GM19023 (cell line): ENCODE measurements around the gene C1QTNF1.

Source experiments
- ATAC-seq: cut with Tn5 transposase; IDR thresholded peaks from one replicate; pipeline ENCODE4 v1.9.1; 2021; ENCODE audit warnings: mild to moderate bottlenecking, moderate library complexity; ENCODE audit not compliant: unreplicated experiment

Gene C1QTNF1

DNA sequence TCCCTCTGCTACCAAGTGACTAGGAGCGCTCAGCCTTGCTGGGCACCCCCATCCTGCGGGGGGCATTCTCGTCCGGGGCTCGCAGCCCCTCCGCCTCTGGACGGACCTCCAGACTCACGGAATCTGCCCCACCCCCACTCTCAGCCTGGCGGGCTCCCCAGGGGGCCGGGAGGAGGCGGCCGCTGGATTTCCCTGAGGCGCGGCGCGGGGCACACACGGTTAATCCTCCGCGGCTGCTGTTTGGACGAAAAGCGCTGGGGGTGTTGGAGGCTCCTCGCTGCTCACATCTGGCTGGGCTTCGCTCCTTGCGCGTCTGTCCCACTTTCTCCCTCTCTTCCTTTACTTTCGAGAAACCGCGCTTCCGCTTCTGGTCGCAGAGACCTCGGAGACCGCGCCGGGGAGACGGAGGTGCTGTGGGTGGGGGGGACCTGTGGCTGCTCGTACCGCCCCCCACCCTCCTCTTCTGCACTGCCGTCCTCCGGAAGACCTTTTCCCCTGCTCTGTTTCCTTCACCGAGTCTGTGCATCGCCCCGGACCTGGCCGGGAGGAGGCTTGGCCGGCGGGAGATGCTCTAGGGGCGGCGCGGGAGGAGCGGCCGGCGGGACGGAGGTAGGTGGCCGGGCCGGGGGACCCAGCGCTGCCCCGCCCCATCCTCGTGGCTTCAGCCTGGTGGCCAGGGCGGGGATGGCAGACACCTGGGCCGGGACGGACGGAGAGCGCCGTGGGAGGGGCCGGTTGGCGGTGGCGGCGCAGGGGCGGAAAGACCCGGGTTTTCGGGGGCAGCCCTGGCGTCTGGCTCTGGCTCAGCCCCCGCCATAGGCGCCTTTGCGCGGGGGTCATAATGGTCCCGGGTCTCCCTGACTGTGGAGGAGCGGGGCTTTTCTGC is at the start of gene C1QTNF1:
Gene C1QTNF1, plus strand, starts transcription at position 284 of the 886 bp plus-strand sequence. CDS start 19,800 bp downstream, outside the sequence.
- ATAC-seq = no peak

DNA sequence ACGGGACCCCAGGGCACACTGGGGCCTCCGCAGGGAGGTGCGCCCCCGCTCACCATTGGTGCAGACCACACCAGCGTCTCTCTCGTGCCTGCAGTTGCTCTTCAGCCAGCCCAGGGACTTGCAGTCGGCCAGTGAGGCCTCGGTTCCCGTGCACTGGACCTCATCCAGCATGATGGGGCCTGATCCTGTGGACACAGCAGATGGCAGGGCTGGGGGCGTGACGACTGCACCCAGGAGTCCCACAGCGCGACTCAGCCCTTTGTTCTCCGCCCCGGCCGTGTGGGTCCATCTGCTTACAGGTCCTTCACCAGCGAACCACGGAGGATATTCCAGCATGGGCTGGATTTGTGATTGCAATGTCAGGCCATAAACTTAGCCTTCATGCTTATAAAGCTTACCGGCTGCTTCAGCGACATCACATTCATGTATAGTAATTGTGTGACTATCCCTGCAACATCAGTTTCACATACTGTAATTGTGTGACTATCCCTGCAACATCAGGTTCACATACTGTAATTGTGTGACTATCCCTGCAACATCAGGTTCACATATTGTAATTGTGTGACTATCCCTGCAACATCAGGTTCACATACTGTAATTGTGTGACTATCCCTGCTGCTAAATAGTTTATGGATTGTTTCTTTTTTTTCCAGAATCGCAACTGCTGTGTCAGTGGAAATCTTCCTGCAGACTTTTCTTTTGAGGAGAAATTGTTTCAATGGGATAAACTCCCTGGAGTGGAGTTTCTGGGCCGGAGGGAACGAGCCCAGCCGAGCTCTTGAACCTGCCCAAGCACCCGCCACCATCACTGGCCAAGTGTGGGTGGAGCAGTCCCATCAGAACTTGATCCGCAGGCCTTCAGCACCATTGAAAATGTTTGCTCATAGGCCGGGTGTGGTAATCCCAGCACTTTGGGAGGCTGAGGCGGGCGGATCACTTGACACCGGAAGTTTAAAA is 49.1 kb upstream of the C1QTNF1 start:
- ATAC-seq = no peak

DNA sequence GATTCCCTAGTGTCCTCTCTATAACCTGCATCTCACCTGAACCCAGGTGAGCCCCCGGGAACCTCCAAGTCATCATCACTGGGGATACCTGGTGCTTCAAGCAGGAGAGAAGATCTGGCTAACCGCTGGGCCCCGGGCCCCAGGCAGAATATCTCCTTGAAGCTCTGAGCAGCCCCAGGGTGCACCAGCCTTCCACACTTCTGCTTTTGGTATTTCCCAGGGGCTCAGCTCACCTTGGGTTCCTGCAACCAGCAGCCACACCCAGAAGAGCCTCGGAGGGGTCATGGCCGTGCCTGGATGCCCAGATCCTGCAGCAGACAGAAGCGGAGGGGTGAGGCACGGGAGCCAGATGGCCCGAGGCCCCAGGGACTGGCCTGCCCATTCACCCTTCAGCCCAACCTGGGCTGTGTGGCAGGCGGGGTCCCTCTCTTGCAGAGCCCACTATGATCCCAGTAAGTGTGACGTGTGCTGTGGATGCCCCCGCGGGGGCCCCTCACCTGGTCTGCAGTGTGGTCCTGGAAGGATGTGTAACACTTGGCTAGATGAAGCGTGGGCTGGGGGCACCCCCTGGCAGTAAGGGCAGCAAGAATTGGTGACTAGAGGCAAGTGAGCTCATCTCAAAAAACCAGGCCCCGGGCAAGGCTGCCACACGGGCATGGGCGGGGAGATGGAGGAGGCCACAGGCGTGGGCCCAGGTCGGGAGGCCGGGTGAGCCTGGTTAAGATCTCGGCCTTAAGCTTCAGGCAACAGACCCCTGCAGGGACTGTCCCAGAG is 46.9 kb upstream of the C1QTNF1 start:
- ATAC-seq = no peak

DNA sequence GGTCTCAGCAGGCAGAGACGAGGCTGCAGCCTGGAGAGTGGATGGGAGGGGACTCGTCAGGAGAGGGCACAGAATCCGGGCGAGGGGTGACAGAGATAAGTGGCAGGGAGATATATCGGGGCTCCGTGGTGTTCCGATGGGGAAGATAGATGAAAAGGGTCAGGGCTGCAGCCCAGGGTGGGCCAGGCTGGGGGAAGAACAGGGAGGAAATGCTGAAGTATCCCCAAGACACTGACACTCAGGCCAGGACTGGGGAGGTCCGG is 46.4 kb upstream of the C1QTNF1 start:
- no peak for ATAC-seq

GRCh38 chr17:78977997-78978973 is 45.7 kb upstream of the C1QTNF1 start:
- no peak for ATAC-seq

GRCh38 chr17:78979780-78980623 is 44.0 kb upstream of the C1QTNF1 start, which contains the start of gene LGALS3BP:
LGALS3BP (minus strand) TSS chr17:78979923; CDS start chr17:78977191, 2,732 bp downstream.
- ATAC-seq = no peak

DNA sequence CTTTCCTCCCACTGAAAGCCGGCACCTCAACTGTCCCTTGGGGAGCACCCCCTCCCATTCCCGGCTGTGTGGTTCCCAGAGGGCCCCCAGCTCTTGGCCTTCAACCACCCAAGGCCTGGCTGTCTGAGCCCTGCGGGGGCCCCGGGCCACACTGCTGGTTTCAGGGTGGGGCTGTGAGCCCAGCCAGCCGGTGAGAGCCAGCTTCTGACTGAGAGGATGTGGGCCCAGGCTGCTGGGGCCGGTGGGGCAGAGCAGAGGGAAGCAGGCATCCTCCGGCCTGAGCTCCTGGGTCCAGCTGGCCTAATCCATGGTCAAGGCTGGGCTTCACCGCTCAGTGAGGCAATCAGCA is 43.4 kb upstream of the C1QTNF1 start:
- no peak for ATAC-seq

- no peak for ATAC-seq
Measured at GRCh38 chr17:78981010-78981888, 42.7 kb upstream of the C1QTNF1 start.

- ATAC-seq = no peak
Measured at GRCh38 chr17:78985395-78985794, 38.6 kb upstream of the C1QTNF1 start.

- no peak for ATAC-seq
Measured at GRCh38 chr17:78986048-78986648, 37.8 kb upstream of the C1QTNF1 start.

GRCh38 chr17:78986649-78987328 is 37.2 kb upstream of the C1QTNF1 start:
- ATAC-seq = no peak

GRCh38 chr17:78988152-78988551 is 35.8 kb upstream of the C1QTNF1 start:
- no peak for ATAC-seq

- ATAC-seq = no peak
Measured at GRCh38 chr17:78990349-78991016, 33.5 kb upstream of the C1QTNF1 start.

DNA sequence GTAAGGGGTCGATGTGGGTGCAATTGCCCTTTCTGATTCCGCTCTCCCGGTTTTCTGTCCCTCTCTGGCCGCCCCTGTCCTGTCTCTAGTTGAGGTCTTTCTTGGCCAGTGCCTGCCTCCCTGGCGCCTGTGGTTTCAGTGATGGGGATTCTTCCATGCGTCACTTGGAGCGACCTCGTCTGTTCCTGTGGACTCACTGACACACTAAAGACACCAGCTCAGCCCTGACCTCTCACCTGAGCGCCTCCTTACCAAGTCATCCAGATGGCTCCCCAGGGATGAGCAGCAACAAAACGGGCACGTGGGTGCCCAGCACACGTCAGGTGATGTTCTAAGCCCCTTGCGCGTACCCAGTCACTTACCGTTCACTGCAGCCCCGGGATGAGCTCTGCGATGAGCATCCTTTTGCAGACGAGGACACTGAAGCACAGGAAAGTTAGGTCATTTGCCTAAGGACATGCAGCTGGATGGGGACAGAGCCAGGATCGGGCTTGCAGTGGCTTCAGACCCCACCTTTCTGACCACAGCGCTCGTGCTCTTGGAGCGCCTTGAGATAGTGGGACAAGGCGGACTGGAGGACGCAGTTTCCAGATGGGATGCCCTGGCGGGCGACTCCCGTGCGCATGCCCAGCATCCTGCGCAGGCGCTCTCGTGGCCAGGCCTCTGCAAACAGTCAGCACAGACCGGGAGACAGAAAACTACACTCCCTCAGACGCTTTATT is 32.8 kb upstream of the C1QTNF1 start:
- no peak for ATAC-seq

GRCh38 chr17:78991906-78992532 is 31.9 kb upstream of the C1QTNF1 start:
- ATAC-seq = no peak
